ENCODE data around the gene DMC1. TPM values are rescaled to one million over a fixed set of nuclear protein-coding genes. Genes with fewer than 3 reads are reported as not detected.

DMC1 gene
- total and polyA plus RNA-seq, 2 of the 13 experiments (the other 11 are each of a cell fraction or from before 2014, with no cell fraction given), result 0.82 TPM; not detected in 1

DNA sequence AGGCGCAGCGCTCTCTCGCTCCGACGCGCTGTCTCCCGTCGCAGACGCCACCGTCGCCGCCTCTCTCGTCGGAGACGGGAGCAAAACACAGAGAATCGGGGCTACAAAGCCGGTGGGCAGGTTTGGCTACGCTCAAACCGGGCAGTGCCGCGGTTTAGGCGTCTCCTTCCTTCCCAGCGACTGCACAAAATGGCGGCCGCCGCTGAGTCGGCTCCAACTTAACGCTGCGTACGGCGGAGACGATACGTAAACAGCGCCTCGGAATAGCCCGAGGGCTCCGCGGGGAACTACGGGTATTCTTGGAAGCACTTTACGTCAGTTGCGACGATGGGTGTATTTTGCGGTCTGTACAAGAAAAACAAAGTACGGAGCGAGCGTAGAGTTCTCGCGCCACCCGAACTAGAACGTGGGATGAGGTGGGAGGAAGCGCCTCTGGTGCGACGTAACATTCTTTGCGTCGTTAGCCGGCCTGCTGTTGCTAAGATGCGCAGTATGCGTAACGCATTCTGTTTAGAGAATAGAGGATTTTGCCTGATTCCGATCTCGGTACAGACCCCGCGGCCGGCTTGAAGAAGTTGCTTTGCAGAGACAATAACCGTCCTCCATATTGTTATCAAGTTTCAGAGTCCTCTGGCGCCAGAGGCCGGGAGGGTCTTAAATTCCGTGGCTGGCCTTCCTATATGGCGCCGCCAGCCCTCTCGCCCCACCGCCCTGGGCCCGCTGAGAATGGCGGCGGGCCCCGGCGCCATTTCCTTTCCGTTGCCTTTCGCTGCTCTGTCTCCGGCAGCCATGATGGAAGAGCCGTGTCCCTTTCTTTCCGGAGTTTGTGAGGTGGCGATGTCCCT is 63.6 kb downstream of the DMC1 start, which contains the start of gene DDX17 (continued):
- TF ChIP-seq ZNF274 (CRISPR knock-in tag; IDR thresholded peaks at IDR 0.05) (no peak; the same call in 1 of the 2 replicates), IRF2 (CRISPR knock-in tag; IDR thresholded peaks at IDR 0.05) (peak; percentile 64; the same call in 1 of the 2 replicates), HNRNPL (IDR thresholded peaks at IDR 0.05; ENCODE audit: low read depth, low read length) (no peak), NR1H2 (CRISPR knock-in tag; IDR thresholded peaks at IDR 0.05; ENCODE audit: borderline replicate concordance, low read depth) (no peak), NCOA5 (CRISPR knock-in tag; IDR thresholded peaks at IDR 0.05) (no peak), ZFAT (CRISPR knock-in tag; conservative IDR thresholded peaks at IDR 0.05) (no peak), E2F1 (CRISPR knock-in tag; IDR thresholded peaks at IDR 0.05) (0 out of 2 replicates have a peak, but pooled peaks have one; percentile 59), ZNF343 (CRISPR knock-in tag; IDR thresholded peaks at IDR 0.05) (no peak; the same call in 1 of the 2 replicates), ZNF704 (CRISPR knock-in tag; IDR thresholded peaks at IDR 0.05; ENCODE audit: borderline replicate concordance) (0 out of 2 replicates have a peak, but pooled peaks have one; percentile 23), ZNF558 (CRISPR knock-in tag; IDR thresholded peaks at IDR 0.05; ENCODE audit: borderline replicate concordance) (peak; percentile 77; the same call in 1 of the 2 replicates), ERF (CRISPR knock-in tag; IDR thresholded peaks at IDR 0.05) (no peak; the same call in none of the 2 replicates), ATF1 (CRISPR knock-in tag; IDR thresholded peaks at IDR 0.05) (no peak), NR0B2 (CRISPR knock-in tag; IDR thresholded peaks at IDR 0.05) (no peak), SP5 (CRISPR knock-in tag; IDR thresholded peaks at IDR 0.05; ENCODE audit: borderline replicate concordance, low read depth) (no peak), JUND (CRISPR knock-in tag; IDR thresholded peaks at IDR 0.05) (no peak), EHMT2 (IDR thresholded peaks at IDR 0.05; ENCODE audit: borderline replicate concordance, low read depth, low read length) (peak; percentile 31; the same call in 1 of the 2 replicates), PTBP1 (IDR thresholded peaks at IDR 0.05; ENCODE audit: low read depth, low read length, poor library complexity, severe bottlenecking) (no peak), ZNF569 (CRISPR knock-in tag; IDR thresholded peaks at IDR 0.05; ENCODE audit: borderline replicate concordance) (no peak), ZNF136 (CRISPR knock-in tag; IDR thresholded peaks at IDR 0.05; ENCODE audit: low read depth) (no peak), ZNF260 (CRISPR knock-in tag; IDR thresholded peaks at IDR 0.05; ENCODE audit: borderline replicate concordance, low read depth) (no peak), ZNF775 (CRISPR knock-in tag; IDR thresholded peaks at IDR 0.05; ENCODE audit: borderline replicate concordance) (no peak), ATF7-NPFF (CRISPR knock-in tag; IDR thresholded peaks at IDR 0.05; ENCODE audit: low read depth) (no peak), ZNF660 (CRISPR knock-in tag; IDR thresholded peaks at IDR 0.05; ENCODE audit: borderline replicate concordance, low read depth) (no peak)
- TF ChIP-seq, protein P1, sequence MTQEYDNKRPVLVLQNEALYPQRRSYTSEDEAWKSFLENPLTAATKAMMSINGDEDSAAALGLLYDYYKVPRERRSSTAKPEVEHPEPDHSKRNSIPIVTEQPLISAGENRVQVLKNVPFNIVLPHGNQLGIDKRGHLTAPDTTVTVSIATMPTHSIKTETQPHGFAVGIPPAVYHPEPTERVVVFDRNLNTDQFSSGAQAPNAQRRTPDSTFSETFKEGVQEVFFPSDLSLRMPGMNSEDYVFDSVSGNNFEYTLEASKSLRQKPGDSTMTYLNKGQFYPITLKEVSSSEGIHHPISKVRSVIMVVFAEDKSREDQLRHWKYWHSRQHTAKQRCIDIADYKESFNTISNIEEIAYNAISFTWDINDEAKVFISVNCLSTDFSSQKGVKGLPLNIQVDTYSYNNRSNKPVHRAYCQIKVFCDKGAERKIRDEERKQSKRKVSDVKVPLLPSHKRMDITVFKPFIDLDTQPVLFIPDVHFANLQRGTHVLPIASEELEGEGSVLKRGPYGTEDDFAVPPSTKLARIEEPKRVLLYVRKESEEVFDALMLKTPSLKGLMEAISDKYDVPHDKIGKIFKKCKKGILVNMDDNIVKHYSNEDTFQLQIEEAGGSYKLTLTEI (CRISPR knock-in tag; conservative IDR thresholded peaks at IDR 0.05), result no peak
- TF ChIP-seq, protein P2, sequence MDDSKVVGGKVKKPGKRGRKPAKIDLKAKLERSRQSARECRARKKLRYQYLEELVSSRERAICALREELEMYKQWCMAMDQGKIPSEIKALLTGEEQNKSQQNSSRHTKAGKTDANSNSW (CRISPR knock-in tag; IDR thresholded peaks at IDR 0.05; ENCODE audit: borderline replicate concordance), result no peak
